Measurements from ENCODE around the gene FGFBP1.

FGFBP1 gene

GRCh38 chr4:15938640-15939039 is at the start of gene FGFBP1:
FGFBP1 (minus strand) TSS chr4:15938740; CDS start chr4:15936632, 2,108 bp downstream.
- DNase-seq (ENCODE audit: low read depth), result no peak

DNA sequence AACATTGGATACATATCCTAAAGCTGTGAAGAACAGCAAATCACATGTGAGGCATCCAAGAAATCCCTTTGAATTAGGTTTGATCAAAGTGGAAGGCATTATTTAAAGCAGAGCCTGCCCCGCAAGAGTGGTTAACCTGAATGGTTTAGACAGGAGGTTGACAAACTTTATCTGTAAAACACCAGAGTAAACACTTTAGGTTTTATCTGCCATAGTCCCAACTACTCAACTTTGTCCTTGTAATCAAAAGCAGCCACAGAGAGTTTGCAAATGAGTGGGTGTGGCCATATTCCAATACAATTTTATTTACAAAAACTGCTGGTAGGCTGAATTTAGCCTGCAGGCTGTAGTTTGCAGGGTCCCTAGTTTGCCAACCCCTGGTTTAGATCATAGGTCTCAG is 49.7 kb upstream of the FGFBP1 start:
- DNase-seq (ENCODE audit: low read depth), result no peak

- no peak for DNase-seq (ENCODE audit: low read depth)
These were observed 48.4 kb upstream of the FGFBP1 start for GRCh38 chr4:15986907-15987306.

- DNase-seq (ENCODE audit: low read depth), result no peak
These were observed 45.1 kb upstream of the FGFBP1 start for GRCh38 chr4:15983610-15984009.

GRCh38 chr4:15982842-15983524 is 44.4 kb upstream of the FGFBP1 start:
- peak; percentile 41 for DNase-seq (ENCODE audit: low read depth)

DNA sequence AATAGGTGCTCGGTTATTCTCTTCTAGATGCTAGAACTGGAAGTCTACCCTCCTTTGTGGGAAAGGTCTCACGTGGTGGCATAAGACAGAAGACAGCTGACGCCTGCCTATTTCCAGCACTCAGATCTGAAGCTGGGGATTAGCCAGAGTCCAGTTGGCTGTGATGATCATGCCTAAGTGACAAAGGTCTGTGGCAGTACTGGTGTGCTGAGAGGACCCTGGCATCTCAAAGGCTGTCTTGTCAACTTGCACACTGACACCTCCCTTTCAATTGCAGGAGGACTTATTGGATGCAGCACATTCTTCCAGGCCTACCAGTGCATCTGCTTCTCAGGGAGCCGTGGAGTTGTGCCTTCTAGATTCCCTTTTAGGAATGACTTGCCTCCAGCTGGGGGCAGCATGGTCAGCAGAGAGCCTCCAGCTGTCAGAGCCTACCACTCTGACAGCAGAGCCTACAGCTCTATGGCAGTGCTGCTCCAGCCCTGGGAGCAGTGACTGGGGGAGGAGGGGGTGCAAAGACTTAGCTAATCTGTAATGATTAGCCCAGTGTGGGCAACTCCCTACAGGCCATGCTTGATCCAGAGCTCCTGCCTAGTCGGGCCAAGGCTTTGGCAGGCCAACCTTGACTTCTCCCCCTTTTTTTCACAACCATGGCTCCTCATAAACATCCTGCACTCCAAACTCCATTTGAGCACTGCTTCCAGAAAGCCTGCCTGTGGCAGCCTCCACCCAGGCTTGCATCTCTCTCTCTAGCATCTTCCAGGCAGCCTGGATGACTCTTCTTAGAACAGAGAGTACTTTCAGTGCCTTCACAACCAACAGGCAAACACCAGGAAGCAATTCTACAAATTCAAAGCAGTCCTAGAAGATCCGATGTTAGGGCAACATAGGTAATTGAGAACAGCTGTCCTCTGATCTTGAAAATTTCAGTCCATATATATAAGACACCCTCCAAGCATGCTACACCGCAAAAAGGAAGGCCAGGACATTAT is 38.2 kb upstream of the FGFBP1 start:
- no peak for DNase-seq (ENCODE audit: low read depth)

GRCh38 chr4:15971068-15971801 is 32.7 kb upstream of the FGFBP1 start:
- no peak for DNase-seq (ENCODE audit: low read depth)

GRCh38 chr4:15968551-15969300 is 30.2 kb upstream of the FGFBP1 start:
- no peak for DNase-seq (ENCODE audit: low read depth)

- no peak for DNase-seq (ENCODE audit: low read depth)
These were observed 26.8 kb upstream of the FGFBP1 start for GRCh38 chr4:15965325-15965724.

DNA sequence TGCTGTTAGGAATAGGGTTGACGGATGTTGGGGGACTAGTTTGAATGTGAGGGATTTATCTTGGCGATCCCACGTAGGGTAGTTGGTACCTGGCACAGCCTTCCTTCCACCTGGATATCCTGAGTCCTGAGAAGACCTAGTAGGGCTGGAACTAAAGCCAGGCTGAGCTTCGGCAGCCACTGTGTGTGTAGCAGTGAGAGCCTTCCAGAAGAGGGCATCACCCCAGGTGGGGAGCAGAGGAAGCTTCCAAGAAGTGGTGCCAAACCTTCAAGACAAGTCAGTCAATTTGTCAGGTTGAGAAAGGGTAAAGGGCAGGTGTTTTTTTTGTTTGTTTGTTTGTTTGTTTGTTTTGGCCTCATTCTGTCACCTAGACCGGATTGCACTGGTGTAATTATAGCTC is 25.6 kb upstream of the FGFBP1 start:
- no peak for DNase-seq (ENCODE audit: low read depth)

DNA sequence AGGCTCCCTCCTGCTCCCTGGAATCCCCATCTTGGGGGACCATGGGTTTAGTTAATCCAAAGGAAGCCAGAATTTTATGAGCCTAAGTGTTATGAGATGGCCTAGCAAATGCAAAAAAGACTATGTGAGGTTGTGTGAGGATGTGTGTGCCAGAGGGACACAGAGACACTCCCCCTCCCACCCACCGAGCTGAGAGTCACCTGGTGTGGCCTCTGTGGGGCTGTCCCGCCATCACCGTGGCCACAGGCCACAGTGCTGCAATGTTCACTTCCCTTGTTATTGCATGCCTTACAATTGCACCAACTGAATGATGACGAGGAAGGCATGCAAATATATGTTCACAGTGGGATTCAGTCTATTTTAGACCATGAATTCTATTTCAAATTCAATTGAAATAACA is 25.0 kb upstream of the FGFBP1 start:
- DNase-seq (ENCODE audit: low read depth), result no peak

- peak; percentile 33 for DNase-seq (ENCODE audit: low read depth)
These were observed 24.5 kb upstream of the FGFBP1 start, which contains the start of gene FGFBP2 for GRCh38 chr4:15963001-15963451. FGFBP2 (minus strand) TSS chr4:15963175; CDS start chr4:15963129, 46 bp downstream.

DNA sequence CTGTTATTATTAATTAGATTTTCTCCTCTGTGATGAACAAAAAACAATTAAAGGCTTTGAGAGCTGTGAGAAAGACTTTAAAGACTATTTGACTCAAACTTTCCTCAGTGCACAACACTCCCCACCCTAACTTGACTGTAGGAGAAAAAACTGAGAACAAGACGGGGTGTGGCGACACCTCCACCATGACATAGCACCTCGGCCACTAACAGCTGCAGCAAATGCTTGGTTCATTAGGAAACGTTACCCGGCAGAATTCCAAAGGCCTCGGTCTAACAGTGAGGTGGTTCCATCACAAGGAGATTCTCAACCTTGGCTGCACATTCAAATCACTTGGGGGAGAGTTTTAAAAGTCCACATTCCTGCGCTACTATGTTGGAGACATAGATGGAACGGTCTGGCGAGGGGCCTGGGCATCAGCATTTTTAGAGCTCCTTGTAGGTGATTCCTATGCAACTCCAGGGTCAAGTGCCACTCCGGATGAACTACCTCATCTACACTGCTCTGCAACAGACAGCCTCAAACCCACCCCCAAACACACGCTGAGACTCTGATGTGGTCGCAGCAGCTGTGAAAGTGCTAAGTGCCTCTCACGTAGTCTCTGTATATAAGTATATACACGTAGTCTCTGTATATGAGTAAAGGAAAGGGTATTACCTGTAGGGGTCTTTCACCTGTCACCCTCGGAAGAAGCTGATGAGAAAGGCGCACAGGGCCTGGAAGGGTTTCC is 23.4 kb upstream of the FGFBP1 start:
- DNase-seq (ENCODE audit: low read depth), result no peak

DNA sequence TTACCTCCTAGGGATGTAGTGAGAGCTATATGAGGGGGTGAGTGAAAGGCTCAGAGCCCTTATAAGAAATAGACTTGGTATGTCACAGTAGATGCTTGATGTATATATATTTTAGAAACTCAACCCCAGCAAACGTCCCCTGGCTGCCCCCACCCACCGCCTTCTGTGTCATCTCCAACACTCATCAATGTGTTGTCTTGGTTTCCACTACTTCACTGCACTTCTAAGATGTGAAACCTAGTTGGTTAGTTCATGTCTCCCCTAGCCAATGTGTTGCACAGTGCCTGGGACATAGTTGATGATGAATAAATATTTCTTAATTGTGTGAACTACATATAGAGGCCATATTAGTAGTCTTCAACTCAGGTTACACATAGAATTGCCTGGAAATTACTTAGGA is 20.0 kb upstream of the FGFBP1 start:
- no peak for DNase-seq (ENCODE audit: low read depth)

- peak; percentile 41 for DNase-seq (ENCODE audit: low read depth)
These were observed 17.8 kb upstream of the FGFBP1 start for GRCh38 chr4:15956179-15956850.

DNA sequence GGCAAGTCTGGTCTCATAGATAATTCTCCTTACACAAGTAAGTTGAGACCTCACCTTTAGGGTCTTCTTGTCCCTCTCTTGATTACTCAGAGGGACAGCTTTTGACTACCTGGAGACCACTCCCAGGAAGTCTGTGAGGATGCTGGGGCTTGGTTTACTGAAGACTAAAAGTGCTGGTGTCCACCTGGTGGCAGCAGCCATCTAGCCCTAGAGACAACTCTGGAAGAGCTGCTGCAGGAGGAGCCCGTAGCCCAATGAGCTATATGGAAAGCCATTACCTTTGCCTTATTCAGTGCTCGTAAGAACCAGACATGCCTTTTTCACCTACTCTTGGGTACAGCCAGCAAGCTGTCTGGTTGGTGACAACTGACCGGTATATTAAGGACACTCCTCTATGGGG is 17.1 kb upstream of the FGFBP1 start:
- DNase-seq (ENCODE audit: low read depth), result peak; percentile 12

DNA sequence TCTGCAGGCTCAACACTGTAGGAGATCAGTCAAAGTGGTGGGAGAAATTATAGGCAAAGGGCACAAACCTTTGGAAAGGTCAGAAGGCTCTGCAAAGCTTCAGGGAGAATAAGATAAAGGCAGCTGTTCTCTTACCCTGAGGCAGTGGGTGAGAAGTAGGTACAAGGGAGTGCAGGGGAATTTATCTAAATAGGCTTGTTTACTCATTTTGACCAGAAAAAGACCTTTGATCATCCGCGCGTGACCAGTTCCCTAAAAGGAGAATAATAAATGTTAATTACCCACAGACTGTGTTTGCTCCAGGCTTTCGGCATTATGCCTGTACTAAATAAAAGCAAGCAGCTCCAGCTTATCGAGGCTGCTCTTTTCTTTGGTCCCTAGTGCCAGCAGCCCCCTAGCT is 15.1 kb upstream of the FGFBP1 start:
- no peak for DNase-seq (ENCODE audit: low read depth)

DNA sequence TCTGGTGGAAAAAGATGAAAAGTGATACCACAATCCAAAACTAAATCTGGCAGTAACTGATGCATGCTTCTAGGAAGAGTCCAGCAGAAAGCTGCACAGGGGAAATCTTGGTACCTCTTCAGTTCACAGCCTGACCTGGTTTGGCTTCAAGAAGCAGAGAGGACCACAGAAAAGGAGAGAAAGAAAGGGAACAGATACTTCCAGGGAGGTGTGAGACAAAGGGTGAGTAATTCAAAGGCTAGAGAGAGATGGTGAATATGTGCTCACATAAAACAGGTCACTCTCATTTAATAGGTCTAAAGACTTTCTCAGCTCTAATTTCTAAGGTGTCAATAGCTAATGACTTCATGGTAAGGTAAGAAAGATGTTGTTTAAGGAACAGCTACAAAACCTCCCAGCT is 13.2 kb upstream of the FGFBP1 start:
- DNase-seq (ENCODE audit: low read depth), result no peak

DNA sequence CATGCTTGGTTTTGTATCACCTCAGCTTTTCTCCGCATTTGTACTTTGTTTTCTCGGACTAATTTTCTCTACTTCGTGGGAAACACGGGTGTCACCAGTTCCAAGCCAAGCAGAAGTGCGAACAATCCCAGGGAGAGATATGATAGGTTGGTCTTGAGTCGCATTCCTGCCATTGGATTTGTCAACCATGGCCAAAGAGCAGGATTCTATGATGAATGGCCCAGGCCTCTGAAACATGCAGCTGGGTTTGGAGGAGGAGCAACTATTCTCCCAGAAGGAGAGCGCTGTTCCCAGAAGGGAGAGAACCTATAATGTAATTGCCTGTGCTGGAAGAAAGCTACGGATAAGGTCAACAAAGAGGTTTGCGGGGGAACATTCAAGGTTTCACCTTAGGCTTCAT is 10.3 kb upstream of the FGFBP1 start:
- DNase-seq (ENCODE audit: low read depth), result peak; percentile 8

GRCh38 chr4:15947684-15948083 is 9.1 kb upstream of the FGFBP1 start:
- no peak for DNase-seq (ENCODE audit: low read depth)
